HG02884 (cell line): ENCODE results near the gene FCRLB.
"Not testable (repeated sequence)": the region's sequence is repeated elsewhere in the genome, so short reads cannot be mapped to it uniquely, and the experiment has no call there.

Source experiments
- ATAC-seq: cut with Tn5 transposase; IDR thresholded peaks from one replicate; pipeline ENCODE4 v1.9.1; 2021; ENCODE audit warnings: mild to moderate bottlenecking, moderate library complexity; ENCODE audit not compliant: unreplicated experiment

The FCRLB gene

GRCh38 chr1:161719325-161719611 lies 2.1 kb upstream of the FCRLB start:
- peak; percentile 49 for ATAC-seq

GRCh38 chr1:161720422-161720821 lies 922 bp upstream of the FCRLB start:
- no peak for ATAC-seq

- ATAC-seq, result no peak
These were observed 497 bp downstream of the FCRLB start for GRCh38 chr1:161721738-161722343.

GRCh38 chr1:161722406-161722805 lies 1.1 kb downstream of the FCRLB start:
- no peak for ATAC-seq

GRCh38 chr1:161723459-161724141 lies 2.3 kb downstream of the FCRLB start:
- no peak for ATAC-seq

GRCh38 chr1:161725258-161725907 lies 4.0 kb downstream of the FCRLB start:
- ATAC-seq, result not testable (repeated sequence)

GRCh38 chr1:161725908-161726472 lies 4.6 kb downstream of the FCRLB start:
- peak; percentile 15 for ATAC-seq

GRCh38 chr1:161726473-161727255 lies 5.3 kb downstream of the FCRLB start:
- peak; percentile 46 for ATAC-seq

GRCh38 chr1:161727256-161727924 lies 6.0 kb downstream of the FCRLB start:
- peak; percentile 16 for ATAC-seq

- no peak for ATAC-seq
These were observed 7.3 kb downstream of the FCRLB start for GRCh38 chr1:161728376-161729226.

GRCh38 chr1:161730050-161730564 lies 8.8 kb downstream of the FCRLB start:
- ATAC-seq, result no peak

- ATAC-seq, result no peak
These were observed 9.9 kb downstream of the FCRLB start for GRCh38 chr1:161731241-161731640.

GRCh38 chr1:161731981-161732718 lies 10.8 kb downstream of the FCRLB start:
- ATAC-seq, result no peak

- ATAC-seq, result no peak
These were observed 12.2 kb downstream of the FCRLB start for GRCh38 chr1:161733526-161733925.

GRCh38 chr1:161735837-161736236 lies 14.5 kb downstream of the FCRLB start:
- no peak for ATAC-seq

GRCh38 chr1:161736335-161736969 lies 15.1 kb downstream of the FCRLB start:
- ATAC-seq, result no peak

GRCh38 chr1:161737625-161738024 lies 16.3 kb downstream of the FCRLB start:
- no peak for ATAC-seq

- peak; percentile 62 for ATAC-seq
These were observed 17.4 kb downstream of the FCRLB start for GRCh38 chr1:161738627-161739287.
